H9 (cell line): ENCODE results near the gene INTS7. TPM values are rescaled to one million over a fixed set of nuclear protein-coding genes. Genes with fewer than 3 reads are reported as not detected.

Experiments
- DNase-seq: peaks from one replicate; pipeline ENCODE4 v3.0.0-alpha.2; 2017
- H2AFZ ChIP-seq: one replicate; pipeline ENCODE4 v1.6.1; 2013; ENCODE audit warnings: mild to moderate bottlenecking, low read length, control low read depth, moderate library complexity
- H2AK5ac ChIP-seq: 2 replicates; pipeline ENCODE4 v1.6.1; 2013; ENCODE audit warnings: low read length, control low read depth, mixed read lengths; ENCODE audit not compliant: insufficient read length
- H2BK120ac ChIP-seq: one replicate; pipeline ENCODE4 v1.6.1; 2013; ENCODE audit warnings: low read depth, mild to moderate bottlenecking, low read length, control low read depth, inconsistent platforms; ENCODE audit not compliant: poor library complexity, severe bottlenecking
- H2BK12ac ChIP-seq: 2 replicates; pipeline ENCODE4 v1.6.1; 2013; ENCODE audit warnings: low read length, control low read depth, mixed read lengths, low read depth; ENCODE audit not compliant: insufficient read length
- H2BK15ac ChIP-seq: 2 replicates; pipeline ENCODE4 v1.6.1; 2013; ENCODE audit warnings: low read depth, low read length, control low read depth
- H2BK20ac ChIP-seq: one replicate; pipeline ENCODE4 v1.6.1; 2013; ENCODE audit warnings: low read depth, mild to moderate bottlenecking, low read length, control low read depth, inconsistent platforms; ENCODE audit not compliant: poor library complexity, severe bottlenecking
- H2BK5ac ChIP-seq: 2 replicates; pipeline ENCODE4 v1.6.1; 2013; ENCODE audit warnings: low read length, control low read depth, mixed read lengths; ENCODE audit not compliant: insufficient read length
- H3K14ac ChIP-seq: 2 replicates; pipeline ENCODE4 v1.6.1; 2013; ENCODE audit warnings: low read length, control low read depth; ENCODE audit not compliant: insufficient read depth
- H3K18ac ChIP-seq: 2 replicates; pipeline ENCODE4 v1.6.1; 2013; ENCODE audit warnings: low read depth, mild to moderate bottlenecking, mixed read lengths, low read length, control low read depth; ENCODE audit not compliant: insufficient read length
- H3K23ac ChIP-seq: 2 replicates; pipeline ENCODE4 v1.6.1; 2013; ENCODE audit warnings: low read length, control low read depth, mixed read lengths, low read depth; ENCODE audit not compliant: insufficient read length
- H3K23me2 ChIP-seq: 2 replicates; pipeline ENCODE4 v1.6.1; 2013; ENCODE audit warnings: low read depth, mild to moderate bottlenecking, mixed read lengths, low read length, control low read depth; ENCODE audit not compliant: insufficient read length, poor library complexity, severe bottlenecking
- H3K27ac ChIP-seq: 2 replicates; pipeline ENCODE4 v1.5.1; 2013; ENCODE audit warnings: low read length, control low read depth, mixed read lengths, low read depth; ENCODE audit not compliant: insufficient read length
- H3K27me3 ChIP-seq: 2 replicates; pipeline ENCODE4 v1.6.1; 2013; ENCODE audit warnings: low read length, control low read depth, inconsistent platforms; ENCODE audit not compliant: insufficient read depth
- H3K4ac ChIP-seq: 2 replicates; pipeline ENCODE4 v1.6.1; 2013; ENCODE audit warnings: low read depth, mild to moderate bottlenecking, control low read depth, inconsistent platforms, low read length, moderate library complexity
- H3K4me1 ChIP-seq: 2 replicates; pipeline ENCODE4 v1.6.1; 2013; ENCODE audit warnings: low read length, control low read depth, inconsistent platforms; ENCODE audit not compliant: insufficient read depth
- H3K4me2 ChIP-seq: 2 replicates; pipeline ENCODE4 v1.6.1; 2013; ENCODE audit warnings: low read length, control low read depth, mixed read lengths; ENCODE audit not compliant: insufficient read length, insufficient read depth
- H3K56ac ChIP-seq: 2 replicates; pipeline ENCODE4 v1.6.1; 2013; ENCODE audit warnings: low read depth, mild to moderate bottlenecking, mixed read lengths, low read length, control low read depth; ENCODE audit not compliant: insufficient read length
- H3K79me1 ChIP-seq: 2 replicates; pipeline ENCODE4 v1.6.1; 2013; ENCODE audit warnings: low read depth, mild to moderate bottlenecking, moderate library complexity, low read length, control low read depth, inconsistent platforms; ENCODE audit not compliant: insufficient read depth, poor library complexity, severe bottlenecking
- H3K79me2 ChIP-seq: 2 replicates; pipeline ENCODE4 v1.6.1; 2013; ENCODE audit warnings: low read length, control low read depth, inconsistent platforms; ENCODE audit not compliant: insufficient read depth
- H3K9ac ChIP-seq: 2 replicates; pipeline ENCODE4 v1.6.1; 2013; ENCODE audit warnings: low read length, control low read depth, mixed read lengths; ENCODE audit not compliant: insufficient read length; ENCODE audit errors: extremely low read depth
- H3K9me3 ChIP-seq: one replicate; pipeline ENCODE4 v1.6.1; 2013; ENCODE audit warnings: low read depth, low read length, inconsistent platforms; ENCODE audit not compliant: control insufficient read depth
- H3T11ph ChIP-seq: one replicate; pipeline ENCODE4 v1.6.1; 2013; ENCODE audit warnings: mild to moderate bottlenecking, low read length, control low read depth, inconsistent platforms
- H4K20me1 ChIP-seq: one replicate; pipeline ENCODE4 v1.6.1; 2013; ENCODE audit not compliant: control insufficient read depth, insufficient read length, insufficient read depth
- H4K5ac ChIP-seq: 2 replicates; pipeline ENCODE4 v1.6.1; 2013; ENCODE audit warnings: low read depth, mild to moderate bottlenecking, mixed read lengths, low read length, control low read depth; ENCODE audit not compliant: insufficient read length
- H4K8ac ChIP-seq: replicated peaks from 2 replicates; pipeline ENCODE4 v1.6.1; 2013; ENCODE audit warnings: low read length, control low read depth, mixed read lengths, low read depth; ENCODE audit not compliant: insufficient read length
- H4K91ac ChIP-seq: 2 replicates; pipeline ENCODE4 v1.6.1; 2013; ENCODE audit warnings: low read depth, mild to moderate bottlenecking, moderate library complexity, mixed read lengths, low read length, control low read depth; ENCODE audit not compliant: insufficient read length
- H3K27ac Mint-ChIP-seq, 3 experiments: 2 replicates in 2 of 3; 3 replicates in 1 of 3; pipeline ENCODE4 v1.8.0; 2020 to 2021; ENCODE audit warnings: mixed read lengths in 3 of 3, mild to moderate bottlenecking in 1 of 3, moderate library complexity in 1 of 3
- H3K27me3 Mint-ChIP-seq: 2 replicates; pipeline ENCODE4 v1.8.0; 2021; ENCODE audit warnings: low read depth, mild to moderate bottlenecking, moderate library complexity, mixed read lengths
- H3K36me3 Mint-ChIP-seq, 3 experiments: 2 replicates in 2 of 3; 3 replicates in 1 of 3; pipeline ENCODE4 v1.8.0; 2020 to 2021; ENCODE audit warnings: low read depth in 3 of 3, mixed read lengths in 3 of 3; ENCODE audit not compliant: insufficient read depth in 1 of 3
- H3K4me1 Mint-ChIP-seq, 2 experiments: 2 replicates each; pipeline ENCODE4 v1.8.0; 2020; ENCODE audit warnings: mixed read lengths in 2 of 2
- H3K4me3 Mint-ChIP-seq, 2 experiments: 2 replicates in 1 of 2; 3 replicates in 1 of 2; pipeline ENCODE4 v1.8.0; 2020 to 2021; ENCODE audit warnings: mild to moderate bottlenecking in 2 of 2, mixed read lengths in 2 of 2, moderate library complexity in 1 of 2
- H3K9me3 Mint-ChIP-seq, 2 experiments: 2 replicates in 1 of 2; 3 replicates in 1 of 2; pipeline ENCODE4 v1.8.0; 2020; ENCODE audit warnings: mild to moderate bottlenecking in 2 of 2, mixed read lengths in 2 of 2, moderate library complexity in 1 of 2
- whole genome bisulfite sequencing: extraction: QIAGEN DNeasy Blood & Tissue Kit; methylation state at CpG from one replicate; pipeline ENCODE4 v1.1.7; 2013; ENCODE audit warnings: missing lambda C conversion rate, low lambda C conversion rate, mixed read lengths; ENCODE audit not compliant: insufficient read length; ENCODE audit errors: extremely low coverage; 5-methylcytosine and 5-hydroxymethylcytosine counted together
- total RNA-seq: library from RNA; stranded (reverse); gene quantifications from 2 replicates; pipeline ENCODE4 v1.2.1, GENCODE V29; 2021
- TF ChIP-seq, protein P1 (sequence below): fragments of 200-600 bp; sonication (generic); conservative IDR thresholded peaks from 3 replicates; pipeline ENCODE4 v1.8.0; 2021; ENCODE audit warnings: antibody characterized with exemption, mild to moderate bottlenecking

INTS7 gene
- total RNA-seq, 1 experiment from 2014 or later = 32.3 TPM

DNA sequence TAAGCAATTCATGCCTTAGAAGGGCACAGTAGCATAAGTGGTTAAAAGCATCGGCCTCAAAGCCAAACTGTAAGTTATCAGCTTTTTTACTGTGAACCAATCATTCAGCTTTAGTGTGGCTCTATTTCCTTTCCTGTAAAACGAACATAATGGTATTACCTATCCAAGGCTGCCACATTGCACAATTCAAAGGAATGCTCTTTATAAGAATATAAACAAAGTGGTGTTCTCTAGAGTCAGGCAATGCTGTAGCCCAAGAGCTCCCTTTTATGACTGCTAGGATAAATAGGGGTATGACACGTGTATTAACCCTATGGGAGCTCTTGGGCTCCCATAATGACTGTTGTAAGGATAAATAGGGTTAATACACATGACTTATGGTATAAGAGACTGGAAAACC, 25.4 kb downstream of the INTS7 start:
- TF ChIP-seq, protein P1, sequence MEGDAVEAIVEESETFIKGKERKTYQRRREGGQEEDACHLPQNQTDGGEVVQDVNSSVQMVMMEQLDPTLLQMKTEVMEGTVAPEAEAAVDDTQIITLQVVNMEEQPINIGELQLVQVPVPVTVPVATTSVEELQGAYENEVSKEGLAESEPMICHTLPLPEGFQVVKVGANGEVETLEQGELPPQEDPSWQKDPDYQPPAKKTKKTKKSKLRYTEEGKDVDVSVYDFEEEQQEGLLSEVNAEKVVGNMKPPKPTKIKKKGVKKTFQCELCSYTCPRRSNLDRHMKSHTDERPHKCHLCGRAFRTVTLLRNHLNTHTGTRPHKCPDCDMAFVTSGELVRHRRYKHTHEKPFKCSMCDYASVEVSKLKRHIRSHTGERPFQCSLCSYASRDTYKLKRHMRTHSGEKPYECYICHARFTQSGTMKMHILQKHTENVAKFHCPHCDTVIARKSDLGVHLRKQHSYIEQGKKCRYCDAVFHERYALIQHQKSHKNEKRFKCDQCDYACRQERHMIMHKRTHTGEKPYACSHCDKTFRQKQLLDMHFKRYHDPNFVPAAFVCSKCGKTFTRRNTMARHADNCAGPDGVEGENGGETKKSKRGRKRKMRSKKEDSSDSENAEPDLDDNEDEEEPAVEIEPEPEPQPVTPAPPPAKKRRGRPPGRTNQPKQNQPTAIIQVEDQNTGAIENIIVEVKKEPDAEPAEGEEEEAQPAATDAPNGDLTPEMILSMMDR = no peak
- 0 out of 4 replicates have a peak, but pooled peaks cover 0 to 5% of the 10 kb centered on the region in 2 experiments for H3K4me1 Mint-ChIP-seq

More for the DNA sequence above, 25.4 kb downstream of the INTS7 start:
- Histone ChIP-seq H3K18ac (no peak overlapping the region), H3K56ac (no peak overlapping the region), H3K4me1 (no peaks in the 10 kb centered on the region), H3K4me2 (no peak overlapping the region), H4K8ac (no peak overlapping the region), H3K23me2 (no peaks in the 10 kb centered on the region), H2AFZ (no peak overlapping the region), H3K9ac (no peak overlapping the region), H3K4ac (no peak overlapping the region), H3K23ac (no peak overlapping the region), H3K79me1 (no peaks in the 10 kb centered on the region), H3K14ac (no peak overlapping the region), H4K20me1 (no peaks in the 10 kb centered on the region), H3T11ph (no peak overlapping the region), H2BK15ac (no peak overlapping the region), H3K27ac (no peak overlapping the region), H2BK12ac (no peak overlapping the region), H3K27me3 (no peaks in the 10 kb centered on the region), H2BK120ac (no peak overlapping the region), H4K5ac (no peak overlapping the region), H2AK5ac (no peak overlapping the region), H3K9me3 (no peaks in the 10 kb centered on the region), H3K79me2 (no peaks in the 10 kb centered on the region), H2BK5ac (no peak overlapping the region), H4K91ac (no peak overlapping the region), H2BK20ac (no peak overlapping the region)
- no CpG with 5 or more reads among the region's 3 CpGs for WGBS
- Mint-ChIP-seq H3K36me3 (peaks cover 5 to 25% (median 11%) of the 10 kb centered on the region in 3 experiments; a peak in 6 of 7 replicates), H3K27ac (no peak overlapping the region), H3K27me3 (no peaks in the 10 kb centered on the region), H3K9me3 (peaks cover 3 to 4% of the 10 kb centered on the region in 2 experiments; a peak in 4 of 5 replicates), H3K4me3 (no peak overlapping the region)
- DNase-seq = no peak
